Mammary epithelial cell (primary cell): ENCODE results near the gene NFATC1.

Experiments
- EZH2 ChIP-seq: IDR thresholded peaks from 2 replicates; pipeline ENCODE4 v1.6.1; 2012; ENCODE audit warnings: low read length, inconsistent platforms, borderline replicate concordance
- TF ChIP-seq, protein P1 (sequence below), 2 donors: IDR thresholded peaks in 1 of 2; conservative IDR thresholded peaks in 1 of 2; 2 replicates each; pipeline ENCODE4 v1.5.1; 2011 to 2012; ENCODE audit warnings: inconsistent platforms in 2 of 2, low read length in 2 of 2, mild to moderate bottlenecking in 2 of 2, control low read depth in 1 of 2, low read depth in 1 of 2; ENCODE audit not compliant: insufficient read depth in 1 of 2; ENCODE audit errors: extremely low read depth in 1 of 2

DNA sequence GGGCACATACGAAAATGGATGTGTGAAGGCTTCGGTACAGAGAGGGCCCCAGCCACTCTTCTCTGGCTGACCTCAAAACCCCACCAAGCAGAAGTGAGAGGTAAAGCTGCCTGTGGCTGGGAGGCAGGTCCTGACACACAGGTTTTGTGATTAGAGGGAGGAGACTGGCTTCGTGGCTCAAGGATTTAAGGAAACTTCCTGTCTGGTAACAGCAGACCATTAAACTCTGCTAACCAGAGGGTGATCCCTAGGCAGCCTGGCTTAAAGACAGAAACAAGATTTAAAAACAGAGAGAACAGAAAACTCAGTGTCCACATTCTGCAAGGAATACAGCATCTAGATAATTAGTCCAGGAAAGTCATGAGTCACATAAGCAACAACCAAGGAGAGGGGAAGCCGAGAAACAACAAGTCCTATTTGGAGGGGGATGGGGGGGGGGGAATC lies 101.9 kb downstream of the NFATC1 start:
- TF ChIP-seq, protein P1, sequence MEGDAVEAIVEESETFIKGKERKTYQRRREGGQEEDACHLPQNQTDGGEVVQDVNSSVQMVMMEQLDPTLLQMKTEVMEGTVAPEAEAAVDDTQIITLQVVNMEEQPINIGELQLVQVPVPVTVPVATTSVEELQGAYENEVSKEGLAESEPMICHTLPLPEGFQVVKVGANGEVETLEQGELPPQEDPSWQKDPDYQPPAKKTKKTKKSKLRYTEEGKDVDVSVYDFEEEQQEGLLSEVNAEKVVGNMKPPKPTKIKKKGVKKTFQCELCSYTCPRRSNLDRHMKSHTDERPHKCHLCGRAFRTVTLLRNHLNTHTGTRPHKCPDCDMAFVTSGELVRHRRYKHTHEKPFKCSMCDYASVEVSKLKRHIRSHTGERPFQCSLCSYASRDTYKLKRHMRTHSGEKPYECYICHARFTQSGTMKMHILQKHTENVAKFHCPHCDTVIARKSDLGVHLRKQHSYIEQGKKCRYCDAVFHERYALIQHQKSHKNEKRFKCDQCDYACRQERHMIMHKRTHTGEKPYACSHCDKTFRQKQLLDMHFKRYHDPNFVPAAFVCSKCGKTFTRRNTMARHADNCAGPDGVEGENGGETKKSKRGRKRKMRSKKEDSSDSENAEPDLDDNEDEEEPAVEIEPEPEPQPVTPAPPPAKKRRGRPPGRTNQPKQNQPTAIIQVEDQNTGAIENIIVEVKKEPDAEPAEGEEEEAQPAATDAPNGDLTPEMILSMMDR (conservative IDR thresholded peaks at IDR 0.05 in 1 of 2, IDR thresholded peaks at IDR 0.05 in 1 of 2; ENCODE audit: extremely low read depth in 1 of 2, insufficient read depth in 1 of 2, low read depth in 1 of 2, low read length in 2 of 2), result no peak
- no peak for TF ChIP-seq EZH2
